Measurements from ENCODE around the gene TICAM2. TPM values are rescaled to one million over a fixed set of nuclear protein-coding genes. Genes with fewer than 3 reads are reported as not detected.
A peak's percentile ranks its signal among the peaks of the same experiment; 100 is the strongest.

TICAM2 gene
- total RNA-seq, 1 experiment from 2014 or later: 0.24 TPM

DNA sequence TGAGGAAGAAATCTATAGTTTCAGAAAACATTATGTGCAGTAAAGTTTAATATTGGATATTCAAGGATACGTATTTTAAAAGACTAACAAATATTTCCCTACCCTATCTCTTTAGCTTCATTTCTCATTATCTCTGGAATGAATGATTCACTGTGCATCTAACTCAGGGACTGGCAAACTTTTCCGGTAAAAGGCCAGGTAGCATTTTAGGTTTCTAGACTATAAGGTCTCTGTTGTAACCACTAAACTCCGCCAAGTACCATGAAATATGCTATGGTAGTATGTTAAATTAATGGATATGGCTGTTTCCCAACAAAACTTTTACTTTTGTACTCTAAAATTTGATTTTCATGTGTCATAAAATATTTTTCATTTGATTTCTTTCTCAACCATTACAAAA, 70.9 kb downstream of the TICAM2 start:
- no peak overlapping the region for H2AFZ ChIP-seq (ENCODE audit: low read length)

More for the DNA sequence above, 70.9 kb downstream of the TICAM2 start:
- H3K27ac Mint-ChIP-seq: peak overlapping the region in 1 of 3 experiments; percentile 51; a peak in 1 of 7 replicates
- no peaks in the 10 kb centered on the region for H3K27me3 Mint-ChIP-seq (ENCODE audit: low read depth)
- no peak overlapping the region for H2AK5ac ChIP-seq (ENCODE audit: insufficient read length, low read length)
- no peak overlapping the region for H3K56ac ChIP-seq (ENCODE audit: insufficient read length, low read depth, low read length)
- H3K4ac ChIP-seq (ENCODE audit: low read depth, low read length): no peak overlapping the region
- H4K91ac ChIP-seq (ENCODE audit: insufficient read length, low read depth, low read length): no peak overlapping the region
- TF ChIP-seq, protein P1, sequence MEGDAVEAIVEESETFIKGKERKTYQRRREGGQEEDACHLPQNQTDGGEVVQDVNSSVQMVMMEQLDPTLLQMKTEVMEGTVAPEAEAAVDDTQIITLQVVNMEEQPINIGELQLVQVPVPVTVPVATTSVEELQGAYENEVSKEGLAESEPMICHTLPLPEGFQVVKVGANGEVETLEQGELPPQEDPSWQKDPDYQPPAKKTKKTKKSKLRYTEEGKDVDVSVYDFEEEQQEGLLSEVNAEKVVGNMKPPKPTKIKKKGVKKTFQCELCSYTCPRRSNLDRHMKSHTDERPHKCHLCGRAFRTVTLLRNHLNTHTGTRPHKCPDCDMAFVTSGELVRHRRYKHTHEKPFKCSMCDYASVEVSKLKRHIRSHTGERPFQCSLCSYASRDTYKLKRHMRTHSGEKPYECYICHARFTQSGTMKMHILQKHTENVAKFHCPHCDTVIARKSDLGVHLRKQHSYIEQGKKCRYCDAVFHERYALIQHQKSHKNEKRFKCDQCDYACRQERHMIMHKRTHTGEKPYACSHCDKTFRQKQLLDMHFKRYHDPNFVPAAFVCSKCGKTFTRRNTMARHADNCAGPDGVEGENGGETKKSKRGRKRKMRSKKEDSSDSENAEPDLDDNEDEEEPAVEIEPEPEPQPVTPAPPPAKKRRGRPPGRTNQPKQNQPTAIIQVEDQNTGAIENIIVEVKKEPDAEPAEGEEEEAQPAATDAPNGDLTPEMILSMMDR (conservative IDR thresholded peaks at IDR 0.05): no peak
- no peak overlapping the region for H3K4me2 ChIP-seq (ENCODE audit: insufficient read depth, insufficient read length, low read length)
- no peak overlapping the region for H2BK15ac ChIP-seq (ENCODE audit: low read depth, low read length)
- no peak overlapping the region for H2BK12ac ChIP-seq (ENCODE audit: insufficient read length, low read depth, low read length)
- H3K9ac ChIP-seq (ENCODE audit: extremely low read depth, insufficient read length, low read length): no peak overlapping the region
- no peak overlapping the region for H4K8ac ChIP-seq (replicated peaks; ENCODE audit: insufficient read length, low read depth, low read length)
- H3K9me3 Mint-ChIP-seq: no peaks in the 10 kb centered on the region; a peak in 1 of 5 replicates
- no peak overlapping the region for H4K5ac ChIP-seq (ENCODE audit: insufficient read length, low read depth, low read length)
- H3K9me3 ChIP-seq (ENCODE audit: control insufficient read depth, low read depth, low read length): no peaks in the 10 kb centered on the region
- no peak overlapping the region for H3T11ph ChIP-seq (ENCODE audit: low read length)
- H4K20me1 ChIP-seq (ENCODE audit: control insufficient read depth, insufficient read depth, insufficient read length): no peaks in the 10 kb centered on the region
- H3K27ac ChIP-seq (ENCODE audit: insufficient read length, low read depth, low read length): no peak overlapping the region
- H3K79me2 ChIP-seq (ENCODE audit: insufficient read depth, low read length): peaks cover 16% of the 10 kb centered on the region; the same call in 1 of the 2 replicates
- H3K79me1 ChIP-seq (ENCODE audit: insufficient read depth, low read depth, low read length, poor library complexity, severe bottlenecking): peaks cover 2% of the 10 kb centered on the region
- no peak overlapping the region for H3K4me3 Mint-ChIP-seq
- H3K23ac ChIP-seq (ENCODE audit: insufficient read length, low read depth, low read length): no peak overlapping the region
- DNase-seq: no peak
- no peaks in the 10 kb centered on the region for H3K23me2 ChIP-seq (ENCODE audit: insufficient read length, low read depth, low read length, poor library complexity, severe bottlenecking)
- H3K4me1 Mint-ChIP-seq: peaks cover 18 to 25% of the 10 kb centered on the region in 2 experiments
- H3K18ac ChIP-seq (ENCODE audit: insufficient read length, low read depth, low read length): no peak overlapping the region
- no peak overlapping the region for H3K14ac ChIP-seq (ENCODE audit: insufficient read depth, low read length)
- no peak overlapping the region for H2BK20ac ChIP-seq (ENCODE audit: low read depth, low read length, poor library complexity, severe bottlenecking)
- peaks cover 12 to 24% (median 21%) of the 10 kb centered on the region in 3 experiments for H3K36me3 Mint-ChIP-seq (ENCODE audit: insufficient read depth in 1 of 3, low read depth in 3 of 3)
- H2BK120ac ChIP-seq (ENCODE audit: low read depth, low read length, poor library complexity, severe bottlenecking): no peak overlapping the region
- H3K27me3 ChIP-seq (ENCODE audit: insufficient read depth, low read length): no peaks in the 10 kb centered on the region
- no CpG with 5 or more reads among the region's 3 CpGs for WGBS (ENCODE audit: extremely low coverage, insufficient read length, low lambda C conversion rate)
- no peaks in the 10 kb centered on the region for H3K4me1 ChIP-seq (ENCODE audit: insufficient read depth, low read length)
- no peak overlapping the region for H2BK5ac ChIP-seq (ENCODE audit: insufficient read length, low read length)

Measured in H9 (cell line).